MCF 10A (cell line): ENCODE data around the gene HAO2. TPM values are rescaled to one million over a fixed set of nuclear protein-coding genes. Genes with fewer than 3 reads are reported as not detected.

Experiments used
- BruUV-seq: library from RNA; stranded (reverse); fragments of 400-500 nt; replicated peaks from 2 replicates; lab custom pipeline; 2021; lab: Mats Ljungman, UMichigan
- CTCF ChIA-PET: fragments of 300-600 bp; sonication (Branson Sonifier 250); formaldehyde crosslinking; extraction: SDS; loops from one replicate; lab custom pipeline; 2021; ENCODE audit warnings: antibody characterized with exemption, inconsistent platforms; lab: Yijun Ruan, JAX
- POLR2A ChIA-PET: fragments of 300-600, 350-650 bp; sonication (Branson Sonifier 250); formaldehyde crosslinking; extraction: SDS; loops from one replicate; lab custom pipeline; 2020; ENCODE audit warnings: antibody characterized with exemption, inconsistent platforms; lab: Yijun Ruan, JAX
- DNase-seq: peaks from one replicate; pipeline ENCODE4 v3.0.0-alpha.2; 2018; ENCODE audit not compliant: unreplicated experiment
- H3K27ac Mint-ChIP-seq: one replicate; pipeline ENCODE4 v1.8.0; 2022; ENCODE audit warnings: mild to moderate bottlenecking, low read depth, mixed read lengths; ENCODE audit not compliant: unreplicated experiment
- H3K27me3 Mint-ChIP-seq: one replicate; pipeline ENCODE4 v1.8.0; 2022; ENCODE audit warnings: mixed read lengths; ENCODE audit not compliant: insufficient read depth, unreplicated experiment
- H3K36me3 Mint-ChIP-seq: one replicate; pipeline ENCODE4 v1.8.0; 2022; ENCODE audit warnings: mild to moderate bottlenecking, moderate library complexity, mixed read lengths; ENCODE audit not compliant: insufficient read depth, unreplicated experiment
- H3K4me1 Mint-ChIP-seq: one replicate; pipeline ENCODE4 v1.8.0; 2022; ENCODE audit warnings: mixed read lengths; ENCODE audit not compliant: insufficient read depth, unreplicated experiment
- H3K4me3 Mint-ChIP-seq: one replicate; pipeline ENCODE4 v1.8.0; 2022; ENCODE audit warnings: mild to moderate bottlenecking, moderate library complexity, mixed read lengths; ENCODE audit not compliant: unreplicated experiment
- H3K9me3 Mint-ChIP-seq: one replicate; pipeline ENCODE4 v1.8.0; 2022; ENCODE audit warnings: mixed read lengths; ENCODE audit not compliant: unreplicated experiment
- intact Hi-C: fragments of 100-400 bp; cut with micrococcal nuclease; formaldehyde crosslinking; loops from 2 replicates; pipeline ENCODE4 v1.14.1; 2022
- total RNA-seq: library from RNA; stranded (reverse); gene quantifications from 2 replicates; pipeline ENCODE4 v1.2.3, GENCODE V29; 2022
- TF ChIP-seq, protein P1 (sequence below): fragments of 200-600 bp; IDR thresholded peaks from one replicate; pipeline ENCODE4 v1.8.0; 2022; ENCODE audit warnings: antibody characterized with exemption, mild to moderate bottlenecking; ENCODE audit not compliant: unreplicated experiment

The HAO2 gene
- total RNA-seq, 1 experiment from 2014 or later = not detected

DNA sequence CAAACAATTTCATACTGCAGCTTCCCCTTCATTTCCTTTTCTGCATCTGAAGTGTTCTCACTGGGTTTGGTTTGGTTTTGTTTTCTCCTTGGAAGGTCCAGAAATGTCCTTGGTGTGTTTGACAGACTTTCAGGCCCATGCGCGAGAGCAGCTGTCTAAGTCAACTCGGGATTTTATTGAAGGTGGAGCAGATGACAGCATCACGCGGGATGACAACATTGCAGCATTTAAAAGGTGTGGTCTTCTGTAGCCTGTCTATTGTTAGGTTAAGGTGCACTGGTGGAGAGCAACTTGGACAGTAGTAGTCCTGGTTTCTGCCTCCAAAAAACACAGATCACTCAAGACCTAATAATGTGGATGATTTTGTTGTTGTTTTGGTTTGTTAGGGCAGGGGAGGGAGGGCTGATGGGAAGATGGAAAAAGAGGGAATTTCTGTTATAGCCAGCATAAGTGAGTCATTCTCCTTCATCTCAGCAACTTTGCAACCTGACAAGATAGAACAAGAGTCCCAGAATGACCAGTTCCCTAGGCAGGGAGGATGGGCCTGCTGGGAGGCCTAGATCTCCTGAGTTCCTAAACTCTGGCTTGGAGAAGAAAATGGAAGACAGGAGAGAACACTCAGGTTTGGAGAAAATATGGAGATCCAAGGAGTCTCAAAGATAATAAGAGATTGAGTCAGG lies 12.5 kb downstream of the HAO2 start:
- intact Hi-C loops = no loop called here
- Mint-ChIP-seq H3K27me3 (no peaks in the 10 kb centered on the region), H3K4me3 (no peak overlapping the region), H3K9me3 (no peaks in the 10 kb centered on the region), H3K4me1 (no peaks in the 10 kb centered on the region), H3K36me3 (no peaks in the 10 kb centered on the region), H3K27ac (no peak overlapping the region)
- POLR2A ChIA-PET = no interaction called here
- BruUV-seq = no TSS peak
- CTCF ChIA-PET = interaction anchor here (0.5 to 1.3 kb wide), 3 partner anchors 13 to 1528 kb away, joined by 3 to 5 read pairs (median 4); partner anchors contain the start of gene HAO2
- TF ChIP-seq, protein P1, sequence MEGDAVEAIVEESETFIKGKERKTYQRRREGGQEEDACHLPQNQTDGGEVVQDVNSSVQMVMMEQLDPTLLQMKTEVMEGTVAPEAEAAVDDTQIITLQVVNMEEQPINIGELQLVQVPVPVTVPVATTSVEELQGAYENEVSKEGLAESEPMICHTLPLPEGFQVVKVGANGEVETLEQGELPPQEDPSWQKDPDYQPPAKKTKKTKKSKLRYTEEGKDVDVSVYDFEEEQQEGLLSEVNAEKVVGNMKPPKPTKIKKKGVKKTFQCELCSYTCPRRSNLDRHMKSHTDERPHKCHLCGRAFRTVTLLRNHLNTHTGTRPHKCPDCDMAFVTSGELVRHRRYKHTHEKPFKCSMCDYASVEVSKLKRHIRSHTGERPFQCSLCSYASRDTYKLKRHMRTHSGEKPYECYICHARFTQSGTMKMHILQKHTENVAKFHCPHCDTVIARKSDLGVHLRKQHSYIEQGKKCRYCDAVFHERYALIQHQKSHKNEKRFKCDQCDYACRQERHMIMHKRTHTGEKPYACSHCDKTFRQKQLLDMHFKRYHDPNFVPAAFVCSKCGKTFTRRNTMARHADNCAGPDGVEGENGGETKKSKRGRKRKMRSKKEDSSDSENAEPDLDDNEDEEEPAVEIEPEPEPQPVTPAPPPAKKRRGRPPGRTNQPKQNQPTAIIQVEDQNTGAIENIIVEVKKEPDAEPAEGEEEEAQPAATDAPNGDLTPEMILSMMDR = no peak
- no peak for DNase-seq

DNA sequence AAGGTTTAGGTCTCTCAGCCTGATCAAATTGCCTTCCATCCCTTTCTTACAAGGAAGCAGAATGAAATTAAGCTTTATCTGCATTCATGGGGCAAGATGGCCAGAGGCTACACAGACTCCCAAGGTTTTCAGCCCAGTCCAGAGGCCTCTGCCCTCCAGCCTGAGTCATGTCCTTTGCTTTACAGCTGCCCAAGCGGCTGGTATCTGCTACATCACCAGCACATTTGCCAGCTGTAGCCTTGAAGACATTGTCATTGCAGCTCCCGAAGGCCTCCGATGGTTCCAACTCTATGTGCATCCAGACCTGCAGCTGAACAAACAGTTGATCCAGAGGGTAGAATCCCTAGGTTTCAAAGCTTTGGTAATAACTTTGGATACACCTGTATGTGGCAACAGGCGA lies 16.0 kb downstream of the HAO2 start:
- Mint-ChIP-seq H3K27me3 (no peaks in the 10 kb centered on the region), H3K27ac (no peak overlapping the region), H3K4me3 (no peak overlapping the region), H3K9me3 (no peaks in the 10 kb centered on the region), H3K36me3 (no peaks in the 10 kb centered on the region), H3K4me1 (no peaks in the 10 kb centered on the region)
- no peak for DNase-seq
- ChIA-PET POLR2A (no interaction called here), CTCF (interaction anchor here (1.0 to 1.6 kb wide), 3 partner anchors 16 to 291 kb away, joined by 3 read pairs; partner anchors contain the start of gene HAO2)
- intact Hi-C loops = no loop called here
- no TSS peak for BruUV-seq
- TF ChIP-seq, protein P1 = no peak

DNA sequence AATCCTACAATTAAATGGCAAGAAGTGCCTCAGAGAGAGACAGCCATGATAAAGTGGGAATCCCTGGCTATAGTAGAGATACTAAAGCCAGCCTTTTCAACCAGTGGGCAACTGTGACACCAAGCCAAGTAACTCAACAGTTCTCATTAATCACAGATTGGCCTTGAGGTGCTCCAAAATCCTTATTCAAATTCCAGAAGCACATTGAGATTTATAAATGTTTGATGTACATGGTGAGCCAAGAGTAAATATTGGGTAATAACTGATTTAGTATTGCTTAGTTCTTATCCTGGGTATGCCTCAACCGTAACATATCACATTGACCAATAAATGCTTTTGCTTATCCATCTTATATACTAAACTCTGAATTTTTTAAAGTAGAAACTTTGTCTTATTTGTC lies 17.1 kb downstream of the HAO2 start:
- H3K36me3 Mint-ChIP-seq = no peaks in the 10 kb centered on the region
- intact Hi-C loops = no loop called here
- no peaks in the 10 kb centered on the region for H3K27me3 Mint-ChIP-seq
- H3K4me3 Mint-ChIP-seq = no peak overlapping the region
- TF ChIP-seq, protein P1 = no peak
- H3K4me1 Mint-ChIP-seq = no peaks in the 10 kb centered on the region
- ChIA-PET CTCF (interaction anchor here (0.7 to 1.4 kb wide), 2 partner anchors 19 to 1328 kb away, joined by 3 to 5 read pairs; no protein-coding TSS in a partner anchor), POLR2A (no interaction called here)
- DNase-seq = no peak
- no peaks in the 10 kb centered on the region for H3K9me3 Mint-ChIP-seq
- H3K27ac Mint-ChIP-seq = no peak overlapping the region
- no TSS peak for BruUV-seq

DNA sequence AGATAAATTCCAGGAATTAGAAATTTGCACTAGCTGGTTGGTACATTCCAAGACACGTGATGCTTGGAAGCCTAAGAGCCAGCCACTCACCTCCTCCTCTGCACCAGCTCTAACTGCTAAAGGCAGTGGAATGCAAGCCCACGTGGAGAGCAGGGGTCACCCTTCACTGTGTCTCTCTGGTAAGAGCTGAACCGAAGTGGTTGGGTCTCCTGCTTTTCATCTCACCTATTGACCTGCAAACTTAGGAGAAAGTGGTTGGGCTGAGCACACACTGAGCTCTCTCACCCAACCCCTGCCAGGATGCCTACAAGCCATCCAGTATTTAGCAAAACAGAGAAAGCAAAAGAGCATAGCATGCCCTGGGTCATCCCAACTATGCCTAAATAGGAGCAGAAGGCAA lies 19.3 kb downstream of the HAO2 start:
- intact Hi-C loops = no loop called here
- POLR2A ChIA-PET = no interaction called here
- BruUV-seq = no TSS peak
- Mint-ChIP-seq H3K36me3 (no peaks in the 10 kb centered on the region), H3K27me3 (no peaks in the 10 kb centered on the region), H3K27ac (no peak overlapping the region), H3K4me1 (peaks cover 5% of the 10 kb centered on the region), H3K4me3 (no peak overlapping the region), H3K9me3 (no peaks in the 10 kb centered on the region)
- TF ChIP-seq, protein P1 = no peak
- DNase-seq = no peak
- CTCF ChIA-PET = interaction anchor here (0.7 kb wide), 1 partner anchor 58 kb away, joined by 4 read pairs; no protein-coding TSS in a partner anchor
